Skin epidermis (tissue), 12 donors: ENCODE data around the gene ZNF100.
A peak's percentile ranks its signal among the peaks of the same experiment; 100 is the strongest.
"Not testable (repeated sequence)": the region's sequence is repeated elsewhere in the genome, so short reads cannot be mapped to it uniquely, and the experiment has no call there.

Experiments
- H3K27ac ChIP-seq, 21 experiments: fragments of 200-600 bp; sonication (generic) in 11 of 21; one replicate each; pipeline ENCODE4 v1.5.0; 2020; ENCODE audit warnings: mild to moderate bottlenecking in 3 of 21, inconsistent platforms in 2 of 21, moderate library complexity in 2 of 21
- H3K4me3 ChIP-seq, 7 experiments: fragments of 200-600 bp; sonication (generic) in 2 of 7; one replicate each; pipeline ENCODE4 v1.5.0; 2020; ENCODE audit warnings: inconsistent platforms in 2 of 7, mild to moderate bottlenecking in 2 of 7, moderate library complexity in 1 of 7

Gene ZNF100

GRCh38 chr19:21767065-21767800 lies at the start of gene ZNF100:
Gene ZNF100, minus strand, starts transcription at chr19:21767579. Its CDS starts 150 bp downstream, at chr19:21767429.
- H3K27ac ChIP-seq, result peak within 1 kb of the TSS; percentile 14 to 90 (median 84)
- H3K4me3 ChIP-seq, result peak within 1 kb of the TSS; percentile 59 to 88 (median 75)

- Histone ChIP-seq H3K4me3 (no peak overlapping the region), H3K27ac (no peak overlapping the region)
These were observed 45.1 kb upstream of the ZNF100 start for GRCh38 chr19:21812448-21812847.

GRCh38 chr19:21808400-21809000 lies 41.1 kb upstream of the ZNF100 start:
- H3K4me3 ChIP-seq, H3K27ac ChIP-seq: not testable (repeated sequence)

- Histone ChIP-seq H3K27ac (no peak overlapping the region), H3K4me3 (no peak overlapping the region)
These were observed 22.2 kb upstream of the ZNF100 start for GRCh38 chr19:21789466-21790085.

- Histone ChIP-seq H3K27ac (no peak overlapping the region), H3K4me3 (no peak overlapping the region)
These were observed 19.6 kb upstream of the ZNF100 start for GRCh38 chr19:21786936-21787335.

- not testable (repeated sequence) for H3K27ac ChIP-seq, H3K4me3 ChIP-seq
These were observed 8.4 kb upstream of the ZNF100 start for GRCh38 chr19:21775792-21776191.

- Histone ChIP-seq H3K4me3 (peak overlapping the region; percentile 59 to 88 (median 75)), H3K27ac (peak overlapping the region in 20 of 21 experiments; percentile 31 to 90 (median 84))
These were observed 694 bp downstream of the ZNF100 start for GRCh38 chr19:21766705-21767064.

GRCh38 chr19:21765151-21765550 lies 2.2 kb downstream of the ZNF100 start:
- no peak overlapping the region for H3K4me3 ChIP-seq
- no peak overlapping the region for H3K27ac ChIP-seq

- H3K4me3 ChIP-seq, H3K27ac ChIP-seq: not testable (repeated sequence)
These were observed 5.8 kb downstream of the ZNF100 start for GRCh38 chr19:21761547-21761946.

- no peak overlapping the region for H3K27ac ChIP-seq
- no peak overlapping the region for H3K4me3 ChIP-seq
These were observed 9.1 kb downstream of the ZNF100 start for GRCh38 chr19:21758296-21758695.

- H3K4me3 ChIP-seq, H3K27ac ChIP-seq: not testable (repeated sequence)
These were observed 11.8 kb downstream of the ZNF100 start for GRCh38 chr19:21755555-21755954.

GRCh38 chr19:21751384-21751783 lies 16.0 kb downstream of the ZNF100 start:
- no peak overlapping the region for H3K4me3 ChIP-seq
- H3K27ac ChIP-seq, result peak overlapping the region in 1 of 21 experiments; percentile 6

GRCh38 chr19:21750586-21751128 lies 16.7 kb downstream of the ZNF100 start:
- no peak overlapping the region for H3K4me3 ChIP-seq

GRCh38 chr19:21749090-21749489 lies 18.3 kb downstream of the ZNF100 start:
- no peak overlapping the region for H3K27ac ChIP-seq
- no peak overlapping the region for H3K4me3 ChIP-seq

More at GRCh38 chr19:21750586-21751128, 16.7 kb downstream of the ZNF100 start:
- H3K27ac ChIP-seq, result peak overlapping the region in 1 of 21 experiments; percentile 6

- H3K4me3 ChIP-seq, result no peak overlapping the region
- no peak overlapping the region for H3K27ac ChIP-seq
These were observed 19.3 kb downstream of the ZNF100 start for GRCh38 chr19:21748088-21748487.

GRCh38 chr19:21740559-21740958 lies 26.8 kb downstream of the ZNF100 start:
- no peak overlapping the region for H3K4me3 ChIP-seq
- H3K27ac ChIP-seq, result no peak overlapping the region

- H3K4me3 ChIP-seq, H3K27ac ChIP-seq: not testable (repeated sequence)
These were observed 40.2 kb downstream of the ZNF100 start for GRCh38 chr19:21726942-21727747.

GRCh38 chr19:21713761-21714160 lies 53.6 kb downstream of the ZNF100 start:
- Histone ChIP-seq H3K4me3 (no peak overlapping the region), H3K27ac (no peak overlapping the region)

GRCh38 chr19:21709464-21709863 lies 57.9 kb downstream of the ZNF100 start:
- H3K27ac ChIP-seq, result no peak overlapping the region
- H3K4me3 ChIP-seq, result no peak overlapping the region

GRCh38 chr19:21707878-21708277 lies 59.5 kb downstream of the ZNF100 start:
- not testable (repeated sequence) for H3K27ac ChIP-seq, H3K4me3 ChIP-seq
